Body of pancreas (tissue), 4 donors: Measurements from ENCODE around the gene LAIR1.

Experiments
- CTCF ChIP-seq, 7 experiments: fragments of 450-650 bp in 4 of 7; fragments of 200-600 bp in 3 of 7; sonication (generic) in 3 of 7; IDR thresholded peaks; one replicate each; pipeline ENCODE4 v1.5.1; 2016 to 2019; ENCODE audit warnings: antibody characterized with exemption in 7 of 7
- POLR2A ChIP-seq, 3 donors: fragments of 450-650 bp; IDR thresholded peaks; one replicate each; pipeline ENCODE4 v1.6.1; 2016; ENCODE audit warnings: antibody characterized with exemption in 3 of 3, mild to moderate bottlenecking in 2 of 3

- TF ChIP-seq CTCF (IDR thresholded peaks at IDR 0.05) (no peak), POLR2A (IDR thresholded peaks at IDR 0.05) (no peak)
These were observed 27.4 kb upstream of the LAIR1 start for GRCh38 chr19:54392105-54392504.
